Neural crest cell (in vitro differentiated cells): ENCODE measurements around the gene LRRC27. TPM values are rescaled to one million over a fixed set of nuclear protein-coding genes. Genes with fewer than 3 reads are reported as not detected.
A peak's percentile ranks its signal among the peaks of the same experiment; 100 is the strongest.

Experiments
- DNase-seq: peaks from one replicate; pipeline ENCODE4 v3.0.0; 2021; ENCODE audit warnings: low read depth, mixed read lengths, low spot score
- H3K27ac Mint-ChIP-seq: one replicate; pipeline ENCODE4 v1.8.0; 2021; ENCODE audit warnings: mild to moderate bottlenecking, mixed read lengths; ENCODE audit not compliant: unreplicated experiment
- H3K27me3 Mint-ChIP-seq: 2 replicates; pipeline ENCODE4 v1.8.0; 2021; ENCODE audit warnings: low read depth, mild to moderate bottlenecking, mixed read lengths
- H3K36me3 Mint-ChIP-seq: 2 replicates; pipeline ENCODE4 v1.8.0; 2021; ENCODE audit warnings: low read depth, mild to moderate bottlenecking, mixed read lengths
- H3K4me1 Mint-ChIP-seq: 2 replicates; pipeline ENCODE4 v1.8.0; 2021; ENCODE audit warnings: mixed read lengths
- H3K4me3 Mint-ChIP-seq: one replicate; pipeline ENCODE4 v1.8.0; 2021; ENCODE audit warnings: mild to moderate bottlenecking, mixed read lengths
- H3K9me3 Mint-ChIP-seq: 2 replicates; pipeline ENCODE4 v1.8.0; 2021; ENCODE audit warnings: mixed read lengths
- total RNA-seq: library from RNA; stranded (reverse); gene quantifications from 2 replicates; pipeline ENCODE4 v1.2.1, GENCODE V29; 2021
- TF ChIP-seq, protein P1 (sequence below): fragments of 200-600 bp; sonication (generic); conservative IDR thresholded peaks from 2 replicates; pipeline ENCODE4 v1.5.0; 2021; ENCODE audit warnings: antibody characterized with exemption, mild to moderate bottlenecking

LRRC27 gene
- total RNA-seq, 1 donor from 2014 or later: 21.9 TPM

DNA sequence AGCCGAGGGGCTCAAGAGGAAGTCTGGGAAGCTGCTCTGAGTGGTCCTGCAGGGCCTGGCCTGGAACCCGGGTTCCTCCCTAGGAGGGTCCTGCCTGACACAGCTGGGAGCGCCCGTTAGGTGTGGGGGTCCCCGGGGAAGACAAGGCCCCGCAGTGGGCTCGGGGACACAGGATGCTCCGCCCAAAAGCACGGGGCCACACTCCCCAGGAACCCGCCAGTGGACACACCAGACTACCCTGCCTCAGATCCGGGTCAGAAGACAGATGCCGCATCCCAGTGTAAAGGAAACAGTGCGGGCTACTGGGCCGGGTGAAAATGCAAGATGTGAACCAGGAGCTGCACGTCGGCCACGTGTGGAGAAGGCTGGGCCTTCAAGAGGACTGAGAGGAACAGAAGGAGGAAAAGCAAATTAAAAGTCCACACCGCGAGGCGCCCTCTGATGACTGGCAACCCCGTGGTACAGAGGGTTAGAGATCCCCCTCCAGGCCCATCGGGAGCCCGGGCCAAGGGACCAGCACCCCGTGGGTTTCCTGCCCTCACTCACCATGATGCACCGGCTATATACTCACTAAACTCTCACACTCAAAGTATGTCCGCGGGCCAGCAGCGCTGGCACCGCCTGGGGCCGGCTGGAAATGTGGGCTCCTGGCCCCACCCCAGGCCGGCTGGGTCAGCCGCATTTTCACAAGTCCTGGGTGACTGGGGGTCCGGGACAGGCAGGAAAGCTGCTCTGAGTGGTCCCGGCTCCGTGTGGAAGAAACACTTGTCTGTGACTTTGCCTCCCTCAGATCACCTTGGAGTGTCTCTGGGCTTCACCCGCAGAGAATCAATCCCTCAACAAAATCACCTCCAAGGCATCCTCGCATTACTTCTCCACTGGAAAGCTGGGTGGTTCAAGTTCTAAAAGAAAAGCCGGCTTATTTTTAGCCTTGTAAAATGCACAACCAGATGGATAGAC lies 30.3 kb upstream of the LRRC27 start:
- Mint-ChIP-seq H3K9me3 (no peaks in the 10 kb centered on the region), H3K4me3 (no peak overlapping the region), H3K36me3 (peaks cover 7% of the 10 kb centered on the region), H3K27ac (no peak overlapping the region), H3K4me1 (peaks cover 4% of the 10 kb centered on the region), H3K27me3 (peaks cover 20% of the 10 kb centered on the region)
- no peak for DNase-seq
- TF ChIP-seq, protein P1, sequence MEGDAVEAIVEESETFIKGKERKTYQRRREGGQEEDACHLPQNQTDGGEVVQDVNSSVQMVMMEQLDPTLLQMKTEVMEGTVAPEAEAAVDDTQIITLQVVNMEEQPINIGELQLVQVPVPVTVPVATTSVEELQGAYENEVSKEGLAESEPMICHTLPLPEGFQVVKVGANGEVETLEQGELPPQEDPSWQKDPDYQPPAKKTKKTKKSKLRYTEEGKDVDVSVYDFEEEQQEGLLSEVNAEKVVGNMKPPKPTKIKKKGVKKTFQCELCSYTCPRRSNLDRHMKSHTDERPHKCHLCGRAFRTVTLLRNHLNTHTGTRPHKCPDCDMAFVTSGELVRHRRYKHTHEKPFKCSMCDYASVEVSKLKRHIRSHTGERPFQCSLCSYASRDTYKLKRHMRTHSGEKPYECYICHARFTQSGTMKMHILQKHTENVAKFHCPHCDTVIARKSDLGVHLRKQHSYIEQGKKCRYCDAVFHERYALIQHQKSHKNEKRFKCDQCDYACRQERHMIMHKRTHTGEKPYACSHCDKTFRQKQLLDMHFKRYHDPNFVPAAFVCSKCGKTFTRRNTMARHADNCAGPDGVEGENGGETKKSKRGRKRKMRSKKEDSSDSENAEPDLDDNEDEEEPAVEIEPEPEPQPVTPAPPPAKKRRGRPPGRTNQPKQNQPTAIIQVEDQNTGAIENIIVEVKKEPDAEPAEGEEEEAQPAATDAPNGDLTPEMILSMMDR: no peak

DNA sequence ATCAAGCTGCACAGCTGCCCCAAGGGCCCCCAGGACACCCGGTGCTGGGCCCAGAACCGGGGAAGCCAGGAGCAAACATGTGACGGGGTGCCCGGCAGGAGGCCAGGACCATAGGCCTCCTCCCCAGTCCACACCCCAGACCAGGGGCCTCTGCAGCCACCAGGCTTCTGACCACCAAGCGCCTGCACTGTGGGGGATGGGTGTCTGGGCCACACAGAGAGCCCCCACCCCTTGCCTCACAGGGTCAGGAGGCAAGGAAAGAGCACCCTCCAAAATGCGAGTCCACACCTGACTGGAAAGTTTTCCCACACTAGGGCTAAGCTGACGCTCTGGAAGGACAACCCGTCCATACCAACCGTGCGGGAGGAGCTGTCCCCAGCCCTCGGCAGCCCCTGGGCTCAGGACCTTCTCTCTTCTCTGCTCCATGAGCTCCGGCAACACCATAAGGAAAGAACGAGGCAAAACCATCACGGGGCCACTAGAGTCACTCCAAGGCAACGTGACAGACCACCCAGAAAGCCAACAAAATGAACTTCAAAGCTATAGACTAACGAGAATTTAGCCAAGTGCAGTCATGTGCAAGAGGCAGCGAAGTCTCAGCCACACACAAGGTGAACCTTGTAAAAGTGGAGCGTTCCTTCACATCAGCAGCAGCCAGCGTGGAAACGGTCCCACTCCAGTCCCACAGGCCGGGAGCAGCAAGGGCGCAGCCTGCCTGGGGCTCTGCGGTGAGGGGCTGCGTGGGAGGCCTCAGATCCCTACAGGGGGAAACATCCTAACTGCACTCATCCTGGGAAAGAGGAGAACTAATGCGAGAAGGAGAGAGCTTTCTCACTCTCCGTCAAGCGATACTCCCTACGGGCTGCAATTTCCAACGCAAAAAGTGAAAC lies 29.3 kb upstream of the LRRC27 start:
- Mint-ChIP-seq H3K9me3 (no peaks in the 10 kb centered on the region), H3K36me3 (peaks cover 7% of the 10 kb centered on the region), H3K4me1 (peaks cover 4% of the 10 kb centered on the region), H3K27me3 (peaks cover 24% of the 10 kb centered on the region), H3K27ac (no peak overlapping the region), H3K4me3 (peak overlapping the region; percentile 11)
- TF ChIP-seq, protein P1: no peak
- no peak for DNase-seq

DNA sequence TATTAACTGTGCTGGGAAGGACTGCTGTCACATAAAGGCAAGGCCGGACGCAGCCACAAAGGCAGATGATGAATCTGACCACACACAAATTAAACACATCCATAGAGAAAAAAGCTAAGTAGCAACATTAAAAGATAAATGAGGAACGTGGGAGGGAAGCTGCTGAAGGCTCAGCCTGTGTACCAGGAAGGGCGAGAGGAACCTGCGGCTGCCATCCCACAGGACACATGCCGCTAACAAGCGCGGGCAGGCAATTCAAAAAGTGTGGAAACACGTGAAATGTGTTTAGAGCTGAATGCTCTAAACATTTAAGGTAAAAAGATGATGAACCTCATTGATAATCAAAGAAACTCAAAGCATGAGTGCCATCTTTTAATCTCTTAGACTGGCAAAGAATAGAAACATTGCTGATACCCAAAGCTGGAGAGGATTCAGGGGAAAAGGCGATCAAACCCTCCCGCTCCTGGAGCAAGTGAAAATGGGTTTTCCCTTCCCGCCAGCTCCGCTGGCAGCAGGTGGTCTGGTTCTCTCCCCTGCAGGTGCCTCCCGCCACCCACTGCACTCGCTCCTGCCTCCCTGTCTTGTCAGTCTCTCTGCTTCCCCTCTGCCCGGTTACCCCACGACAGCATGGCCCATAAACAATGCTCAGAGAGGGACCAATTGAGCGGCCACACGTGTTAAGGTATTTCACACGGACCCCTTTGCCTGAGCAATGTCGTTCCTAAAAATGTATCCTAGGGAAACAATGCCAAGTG lies 28.5 kb upstream of the LRRC27 start:
- Mint-ChIP-seq H3K4me1 (peaks cover 4% of the 10 kb centered on the region), H3K36me3 (peaks cover 7% of the 10 kb centered on the region), H3K9me3 (no peaks in the 10 kb centered on the region), H3K4me3 (peak overlapping the region; percentile 34), H3K27ac (no peak overlapping the region), H3K27me3 (peaks cover 24% of the 10 kb centered on the region)
- DNase-seq: no peak
- TF ChIP-seq, protein P1: no peak

DNA sequence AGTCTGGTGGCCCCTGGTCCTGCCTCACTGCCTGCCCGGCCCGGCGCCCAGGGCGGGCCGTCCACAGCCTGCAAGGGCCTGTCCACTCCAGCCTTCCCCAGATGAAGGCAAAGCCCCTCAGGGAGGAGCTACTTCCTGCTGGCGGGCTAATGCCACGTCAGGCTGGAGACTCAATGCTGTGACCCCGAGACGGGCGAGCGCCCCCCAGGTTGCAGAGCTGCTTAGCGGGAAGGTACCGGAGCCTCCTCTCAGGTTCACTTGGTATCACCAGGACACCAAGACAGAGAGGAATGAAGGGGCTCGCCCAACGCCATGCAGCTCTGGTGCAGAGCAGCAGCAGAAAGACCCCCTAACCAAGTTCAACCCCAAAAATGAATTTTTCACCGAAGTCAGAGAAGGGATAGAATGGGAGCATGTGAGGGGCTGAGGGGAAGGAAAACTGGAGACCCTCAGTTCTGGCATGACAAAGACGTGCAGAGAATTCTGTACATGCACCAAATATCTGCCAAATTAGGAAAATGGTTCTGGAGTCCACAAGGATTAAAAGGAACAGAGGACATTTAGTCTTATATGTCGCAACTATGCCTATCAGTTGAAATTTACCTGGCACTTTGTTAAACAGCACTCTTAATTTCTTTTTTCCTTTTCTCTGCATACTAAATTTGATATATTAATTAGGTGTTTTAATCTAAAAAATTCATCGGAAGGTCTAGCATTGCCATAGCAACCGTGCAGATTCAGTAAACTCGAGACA lies 27.1 kb upstream of the LRRC27 start:
- H3K4me1 Mint-ChIP-seq: peaks cover 9% of the 10 kb centered on the region
- DNase-seq: no peak
- peaks cover 36% of the 10 kb centered on the region for H3K27me3 Mint-ChIP-seq
- H3K27ac Mint-ChIP-seq: no peak overlapping the region
- peaks cover 7% of the 10 kb centered on the region for H3K36me3 Mint-ChIP-seq
- H3K4me3 Mint-ChIP-seq: peak overlapping the region; percentile 74
- no peaks in the 10 kb centered on the region for H3K9me3 Mint-ChIP-seq
- TF ChIP-seq, protein P1: no peak
